ENCODE measurements around the gene B3GNT8.

- TF ChIP-seq CTCF (IDR thresholded peaks at IDR 0.05) (no peak), EZH2 (IDR thresholded peaks at IDR 0.05; ENCODE audit: borderline replicate concordance, insufficient read depth, low read depth, low read length, poor library complexity, severe bottlenecking) (no peak)
Observed at GRCh38 chr19:41392775-41393174, 34.4 kb downstream of the B3GNT8 start.
